ENCODE data around the gene VSIR. TPM values are rescaled to one million over a fixed set of nuclear protein-coding genes. Genes with fewer than 3 reads are reported as not detected.
A peak's percentile ranks its signal among the peaks of the same experiment; 100 is the strongest.

The VSIR gene
- total RNA-seq, 3 donors from 2014 or later (not counting 1 experiment from before 2014, with no cell fraction given), result 134 to 193 (median 178) TPM

DNA sequence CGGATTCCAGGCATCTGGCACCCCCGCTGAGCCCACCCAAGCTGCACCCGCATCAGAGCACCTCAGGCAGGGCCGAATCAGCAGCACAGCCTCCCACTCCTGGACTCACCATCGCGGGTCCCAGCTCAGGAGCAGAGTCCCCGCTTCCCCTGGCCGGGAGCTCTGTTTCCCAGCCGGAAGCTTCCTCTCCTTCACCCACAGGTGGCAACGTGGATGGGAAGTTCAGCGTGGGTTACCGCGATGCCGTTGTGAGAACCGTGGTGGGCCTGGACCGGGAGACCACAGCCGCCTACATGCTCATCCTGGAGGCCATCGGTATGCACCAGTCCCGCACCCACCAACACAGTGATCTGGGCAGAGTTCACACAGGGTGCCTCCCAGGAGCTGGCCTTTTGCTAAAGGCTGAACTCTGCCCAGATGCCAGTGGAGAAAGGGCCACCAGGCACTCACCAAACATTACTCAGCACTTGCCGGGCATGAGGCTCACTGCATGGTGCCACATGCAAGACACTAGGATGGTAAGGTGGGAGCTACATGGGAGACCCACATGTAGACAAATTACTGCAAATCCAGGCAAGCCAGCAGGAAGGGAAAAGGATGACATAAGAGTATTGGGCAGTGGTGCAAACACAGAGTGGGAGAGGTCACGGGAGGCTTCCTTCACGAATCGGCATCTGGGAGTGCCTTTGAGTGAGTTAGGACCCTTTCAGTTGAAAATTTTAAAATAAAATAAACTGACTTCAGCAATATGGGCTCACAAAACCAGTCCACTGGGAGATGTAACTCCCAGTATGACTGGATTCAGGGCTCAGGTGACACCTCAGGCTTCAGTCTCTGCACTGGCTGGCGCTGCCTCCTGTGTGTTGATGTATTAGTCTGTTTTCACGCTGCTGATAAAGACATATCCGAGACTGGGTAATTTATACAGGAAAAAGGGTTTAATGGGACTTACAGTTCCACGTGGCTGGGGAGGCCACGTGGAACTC lies 64.1 kb downstream of the VSIR start:
- Histone ChIP-seq H3K36me3 (ENCODE audit: control insufficient read depth, insufficient read depth, low read length) (no peaks in the 10 kb centered on the region), H3K4me1 (ENCODE audit: control insufficient read depth, insufficient read depth, low read length) (peaks cover 44% of the 10 kb centered on the region), H3K9me3 (ENCODE audit: control insufficient read depth, insufficient read depth, low read length) (no peaks in the 10 kb centered on the region), H3K27ac (ENCODE audit: low read length) (no peak overlapping the region), H3K4me3 (ENCODE audit: low read length) (no peak overlapping the region), H3K27me3 (ENCODE audit: control insufficient read depth, insufficient read depth, low read length) (no peaks in the 10 kb centered on the region)
- 79% methylated on average over 28 of the region's 28 CpGs for WGBS (ENCODE audit: insufficient coverage)
- intact Hi-C loops (cut with micrococcal nuclease), result loop anchor here (1.0 to 5.0 kb wide), 3 partner anchors 45 to 392 kb away; partner anchors contain the start of gene SLC29A3
- Mint-ChIP-seq H3K36me3 (no peaks in the 10 kb centered on the region), H3K9me3 (no peaks in the 10 kb centered on the region), H3K4me1 (peaks cover 17 to 32% of the 10 kb centered on the region in 2 donors), H3K27me3 (ENCODE audit: low read depth in 2 of 2) (no peaks in the 10 kb centered on the region), H3K27ac (peak overlapping the region in 1 of 2 donors; percentile 44), H3K4me3 (no peak overlapping the region)
- TF ChIP-seq CTCF (IDR thresholded peaks at IDR 0.05), result no peak
- DNase-seq, result no peak
- no peak for ATAC-seq

- no peak overlapping the region for H3K27ac Mint-ChIP-seq
- H3K27ac ChIP-seq (ENCODE audit: low read length), result no peak overlapping the region
Measured at GRCh38 chr10:71708301-71708703, 65.0 kb downstream of the VSIR start.

DNA sequence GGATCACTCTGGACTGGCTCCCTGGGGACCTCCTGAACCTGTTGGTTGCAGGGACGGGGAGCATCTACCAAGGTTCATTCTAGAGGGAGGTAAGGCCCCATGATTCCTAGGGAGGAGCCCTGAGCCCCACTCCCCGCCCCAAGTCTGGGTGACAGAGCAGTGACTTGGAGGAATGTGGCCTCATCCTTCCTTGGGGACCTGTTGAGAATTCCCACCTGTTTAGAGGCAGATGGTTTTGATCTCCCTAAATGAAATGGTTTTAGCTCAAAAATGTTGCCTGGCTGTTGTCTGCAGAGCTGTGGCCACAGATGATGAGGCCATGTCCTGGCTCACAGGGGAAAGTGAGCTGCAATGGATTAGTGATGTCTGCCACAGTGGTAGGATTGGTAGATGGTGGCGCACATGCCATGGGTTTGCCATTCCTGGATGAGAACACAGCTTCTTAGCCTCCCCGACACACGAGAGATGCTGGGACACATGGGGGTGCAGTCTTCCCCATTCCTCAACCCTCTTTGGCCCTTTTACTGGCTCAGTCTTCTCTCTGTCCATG lies 66.0 kb downstream of the VSIR start:
- no peaks in the 10 kb centered on the region for H3K36me3 Mint-ChIP-seq
- H3K27me3 Mint-ChIP-seq (ENCODE audit: low read depth in 2 of 2), result peaks cover 0 to 2% of the 10 kb centered on the region in 2 donors
- ATAC-seq (no peak), DNase-seq (no peak)
- Histone ChIP-seq H3K27ac (ENCODE audit: low read length) (no peak overlapping the region), H3K27me3 (ENCODE audit: control insufficient read depth, insufficient read depth, low read length) (no peaks in the 10 kb centered on the region), H3K36me3 (ENCODE audit: control insufficient read depth, insufficient read depth, low read length) (no peaks in the 10 kb centered on the region), H3K4me1 (ENCODE audit: control insufficient read depth, insufficient read depth, low read length) (peaks cover 25% of the 10 kb centered on the region), H3K9me3 (ENCODE audit: control insufficient read depth, insufficient read depth, low read length) (no peaks in the 10 kb centered on the region), H3K4me3 (ENCODE audit: low read length) (no peak overlapping the region)
- 96% methylated on average over 5 of the region's 5 CpGs for WGBS (ENCODE audit: insufficient coverage)
- peaks cover 4 to 19% of the 10 kb centered on the region in 2 donors for H3K4me1 Mint-ChIP-seq
- no peak overlapping the region for H3K4me3 Mint-ChIP-seq
- H3K27ac Mint-ChIP-seq, result peak overlapping the region in 1 of 2 donors; percentile 20
- H3K9me3 Mint-ChIP-seq, result no peaks in the 10 kb centered on the region
- intact Hi-C loops (cut with micrococcal nuclease), result loop anchor here (5.0 kb wide), 1 partner anchor 390 kb away; the partner anchor contains the start of gene SLC29A3
- TF ChIP-seq CTCF (IDR thresholded peaks at IDR 0.05), result no peak

More at GRCh38 chr10:71708301-71708703, 65.0 kb downstream of the VSIR start:
- peak; percentile 60 to 93 (median 90) for ATAC-seq
- Histone ChIP-seq H3K36me3 (ENCODE audit: control insufficient read depth, insufficient read depth, low read length) (no peaks in the 10 kb centered on the region), H3K4me3 (ENCODE audit: low read length) (no peak overlapping the region), H3K4me1 (ENCODE audit: control insufficient read depth, insufficient read depth, low read length) (peaks cover 35% of the 10 kb centered on the region), H3K27me3 (ENCODE audit: control insufficient read depth, insufficient read depth, low read length) (no peaks in the 10 kb centered on the region), H3K9me3 (ENCODE audit: control insufficient read depth, insufficient read depth, low read length) (no peaks in the 10 kb centered on the region)
- DNase-seq, result peak; percentile 62 to 80
- H3K4me1 Mint-ChIP-seq, result peaks cover 8 to 23% of the 10 kb centered on the region in 2 donors
- H3K36me3 Mint-ChIP-seq, result no peaks in the 10 kb centered on the region
- no peaks in the 10 kb centered on the region for H3K9me3 Mint-ChIP-seq
- no peaks in the 10 kb centered on the region for H3K27me3 Mint-ChIP-seq (ENCODE audit: low read depth in 2 of 2)
- no peak overlapping the region for H3K4me3 Mint-ChIP-seq
- TF ChIP-seq CTCF (IDR thresholded peaks at IDR 0.05), result peak; percentile 95
- intact Hi-C loops (cut with micrococcal nuclease), result loop anchor here (1.0 to 5.0 kb wide), 3 partner anchors 44 to 391 kb away; partner anchors contain the start of gene SLC29A3
- 17% methylated on average over 10 of the region's 10 CpGs for WGBS (ENCODE audit: insufficient coverage)

Measured in natural killer cell (primary cell).